WTC11 (cell line): ENCODE data around the gene FOXP1.

Experiments used
- CREB1 ChIP-seq: sonication (generic); formaldehyde crosslinking; IDR thresholded peaks from 2 replicates; pipeline ENCODE4 v1.8.0; 2023; ENCODE audit warnings: mild to moderate bottlenecking, missing genetic modification reagents
- KAT7 ChIP-seq: sonication (generic); formaldehyde crosslinking; IDR thresholded peaks from 2 replicates; pipeline ENCODE4 v1.8.1; 2023; ENCODE audit warnings: missing genetic modification reagents, mild to moderate bottlenecking, borderline replicate concordance
- MXD4 ChIP-seq: fragments of 250-450 bp; sonication (Bioruptor Pico); IDR thresholded peaks from 2 replicates; pipeline ENCODE4 v1.8.0; 2021; ENCODE audit warnings: mild to moderate bottlenecking, moderate library complexity, borderline replicate concordance
- NFE2L1 ChIP-seq: sonication (generic); formaldehyde crosslinking; IDR thresholded peaks from 2 replicates; pipeline ENCODE4 v1.8.1; 2023; ENCODE audit warnings: missing genetic modification reagents
- SOX15 ChIP-seq: fragments of 250-450 bp; sonication (Bioruptor Pico); IDR thresholded peaks from 2 replicates; pipeline ENCODE4 v1.9.0; 2021; ENCODE audit warnings: mild to moderate bottlenecking
- TP53 ChIP-seq: sonication (generic); formaldehyde crosslinking; IDR thresholded peaks from 2 replicates; pipeline ENCODE4 v1.8.1; 2023; ENCODE audit warnings: mild to moderate bottlenecking, missing genetic modification reagents
- ZNF121 ChIP-seq: sonication (generic); formaldehyde crosslinking; IDR thresholded peaks from 2 replicates; pipeline ENCODE4 v1.8.0; 2023; ENCODE audit warnings: missing genetic modification reagents
- ZNF263 ChIP-seq: sonication (generic); formaldehyde crosslinking; IDR thresholded peaks from 2 replicates; pipeline ENCODE4 v1.8.1; 2022; ENCODE audit warnings: low read depth, mild to moderate bottlenecking, moderate library complexity, missing genetic modification reagents
- TF ChIP-seq, protein P1 (sequence below): sonication (generic); formaldehyde crosslinking; IDR thresholded peaks from 2 replicates; pipeline ENCODE4 v1.8.0; 2022; ENCODE audit warnings: mild to moderate bottlenecking, missing genetic modification reagents
- TF ChIP-seq, protein P2 (sequence below): fragments of 200-600 bp; IDR thresholded peaks from 2 replicates; pipeline ENCODE4 v1.8.0; 2022; ENCODE audit warnings: antibody characterized with exemption
- TF ChIP-seq, protein P3 (sequence below): sonication (generic); formaldehyde crosslinking; IDR thresholded peaks from 2 replicates; pipeline ENCODE4 v1.8.1; 2022; ENCODE audit warnings: mild to moderate bottlenecking, missing genetic modification reagents, moderate library complexity, borderline replicate concordance
- TF ChIP-seq, protein P4 (sequence below): sonication (generic); formaldehyde crosslinking; IDR thresholded peaks from 2 replicates; pipeline ENCODE4 v1.8.0; 2022; ENCODE audit warnings: missing genetic modification reagents
- TF ChIP-seq, protein P5 (sequence below): fragments of 250-450 bp; sonication (Bioruptor Pico); conservative IDR thresholded peaks from 2 replicates; pipeline ENCODE4 v1.9.0; 2021; ENCODE audit warnings: mild to moderate bottlenecking

DNA sequence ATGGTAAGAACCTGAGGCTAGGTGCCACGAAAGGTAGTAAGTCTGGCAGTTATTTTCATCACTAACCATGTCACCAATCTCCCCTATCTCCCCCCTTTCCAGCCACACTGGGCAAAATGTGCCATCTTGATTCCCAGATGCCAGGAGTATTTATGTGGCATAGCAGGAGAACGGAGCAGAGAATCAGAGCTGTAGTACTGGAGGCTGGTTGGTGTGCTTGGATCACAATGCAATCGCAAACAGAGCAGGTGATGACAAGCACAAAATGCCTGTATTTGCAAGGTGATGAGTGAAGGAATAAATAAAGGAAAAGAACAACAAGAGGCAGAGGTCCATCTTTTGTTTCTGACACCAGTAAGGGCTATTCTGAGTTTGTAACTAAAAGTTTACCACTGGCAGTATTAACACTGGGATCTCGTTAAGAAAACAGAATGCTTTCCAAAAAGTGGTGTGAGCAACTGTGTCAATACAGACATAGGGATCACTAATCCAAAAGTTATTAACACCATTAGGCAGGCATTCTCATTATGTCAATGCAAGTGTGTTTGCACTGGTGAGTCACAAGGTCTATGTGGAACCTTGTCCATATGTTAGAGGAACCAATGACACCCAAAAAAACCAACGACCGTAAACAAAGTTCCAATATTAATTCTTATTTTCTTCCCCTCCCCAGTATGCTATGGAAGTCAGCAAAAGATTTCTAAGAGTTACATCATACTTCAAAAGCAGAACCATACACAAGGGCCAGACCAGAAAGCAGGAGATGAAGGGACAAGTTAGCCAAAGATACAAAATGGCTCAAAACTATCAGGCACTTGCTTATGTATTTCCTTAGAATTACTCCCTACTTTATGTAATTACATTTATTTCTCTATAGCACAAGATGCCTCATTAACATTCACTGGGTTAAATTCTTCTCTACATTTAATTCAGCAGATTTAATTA, 556.6 kb downstream of the FOXP1 start:
- TF ChIP-seq SOX15 (no peak), CREB1 (CRISPR knock-in tag) (no peak), KAT7 (CRISPR knock-in tag) (no peak), NFE2L1 (CRISPR knock-in tag) (no peak), MXD4 (CRISPR knock-in tag) (no peak), ZNF263 (CRISPR knock-in tag) (no peak), ZNF121 (no peak), TP53 (CRISPR knock-in tag) (no peak)
- TF ChIP-seq, protein P1, sequence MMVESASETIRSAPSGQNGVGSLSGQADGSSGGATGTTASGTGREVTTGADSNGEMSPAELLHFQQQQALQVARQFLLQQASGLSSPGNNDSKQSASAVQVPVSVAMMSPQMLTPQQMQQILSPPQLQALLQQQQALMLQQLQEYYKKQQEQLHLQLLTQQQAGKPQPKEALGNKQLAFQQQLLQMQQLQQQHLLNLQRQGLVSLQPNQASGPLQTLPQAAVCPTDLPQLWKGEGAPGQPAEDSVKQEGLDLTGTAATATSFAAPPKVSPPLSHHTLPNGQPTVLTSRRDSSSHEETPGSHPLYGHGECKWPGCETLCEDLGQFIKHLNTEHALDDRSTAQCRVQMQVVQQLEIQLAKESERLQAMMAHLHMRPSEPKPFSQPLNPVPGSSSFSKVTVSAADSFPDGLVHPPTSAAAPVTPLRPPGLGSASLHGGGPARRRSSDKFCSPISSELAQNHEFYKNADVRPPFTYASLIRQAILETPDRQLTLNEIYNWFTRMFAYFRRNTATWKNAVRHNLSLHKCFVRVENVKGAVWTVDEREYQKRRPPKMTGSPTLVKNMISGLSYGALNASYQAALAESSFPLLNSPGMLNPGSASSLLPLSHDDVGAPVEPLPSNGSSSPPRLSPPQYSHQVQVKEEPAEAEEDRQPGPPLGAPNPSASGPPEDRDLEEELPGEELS (CRISPR knock-in tag), result no peak
- TF ChIP-seq, protein P2, sequence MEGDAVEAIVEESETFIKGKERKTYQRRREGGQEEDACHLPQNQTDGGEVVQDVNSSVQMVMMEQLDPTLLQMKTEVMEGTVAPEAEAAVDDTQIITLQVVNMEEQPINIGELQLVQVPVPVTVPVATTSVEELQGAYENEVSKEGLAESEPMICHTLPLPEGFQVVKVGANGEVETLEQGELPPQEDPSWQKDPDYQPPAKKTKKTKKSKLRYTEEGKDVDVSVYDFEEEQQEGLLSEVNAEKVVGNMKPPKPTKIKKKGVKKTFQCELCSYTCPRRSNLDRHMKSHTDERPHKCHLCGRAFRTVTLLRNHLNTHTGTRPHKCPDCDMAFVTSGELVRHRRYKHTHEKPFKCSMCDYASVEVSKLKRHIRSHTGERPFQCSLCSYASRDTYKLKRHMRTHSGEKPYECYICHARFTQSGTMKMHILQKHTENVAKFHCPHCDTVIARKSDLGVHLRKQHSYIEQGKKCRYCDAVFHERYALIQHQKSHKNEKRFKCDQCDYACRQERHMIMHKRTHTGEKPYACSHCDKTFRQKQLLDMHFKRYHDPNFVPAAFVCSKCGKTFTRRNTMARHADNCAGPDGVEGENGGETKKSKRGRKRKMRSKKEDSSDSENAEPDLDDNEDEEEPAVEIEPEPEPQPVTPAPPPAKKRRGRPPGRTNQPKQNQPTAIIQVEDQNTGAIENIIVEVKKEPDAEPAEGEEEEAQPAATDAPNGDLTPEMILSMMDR, result no peak
- TF ChIP-seq, protein P3, sequence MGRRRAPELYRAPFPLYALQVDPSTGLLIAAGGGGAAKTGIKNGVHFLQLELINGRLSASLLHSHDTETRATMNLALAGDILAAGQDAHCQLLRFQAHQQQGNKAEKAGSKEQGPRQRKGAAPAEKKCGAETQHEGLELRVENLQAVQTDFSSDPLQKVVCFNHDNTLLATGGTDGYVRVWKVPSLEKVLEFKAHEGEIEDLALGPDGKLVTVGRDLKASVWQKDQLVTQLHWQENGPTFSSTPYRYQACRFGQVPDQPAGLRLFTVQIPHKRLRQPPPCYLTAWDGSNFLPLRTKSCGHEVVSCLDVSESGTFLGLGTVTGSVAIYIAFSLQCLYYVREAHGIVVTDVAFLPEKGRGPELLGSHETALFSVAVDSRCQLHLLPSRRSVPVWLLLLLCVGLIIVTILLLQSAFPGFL (CRISPR knock-in tag), result no peak
- TF ChIP-seq, protein P4, sequence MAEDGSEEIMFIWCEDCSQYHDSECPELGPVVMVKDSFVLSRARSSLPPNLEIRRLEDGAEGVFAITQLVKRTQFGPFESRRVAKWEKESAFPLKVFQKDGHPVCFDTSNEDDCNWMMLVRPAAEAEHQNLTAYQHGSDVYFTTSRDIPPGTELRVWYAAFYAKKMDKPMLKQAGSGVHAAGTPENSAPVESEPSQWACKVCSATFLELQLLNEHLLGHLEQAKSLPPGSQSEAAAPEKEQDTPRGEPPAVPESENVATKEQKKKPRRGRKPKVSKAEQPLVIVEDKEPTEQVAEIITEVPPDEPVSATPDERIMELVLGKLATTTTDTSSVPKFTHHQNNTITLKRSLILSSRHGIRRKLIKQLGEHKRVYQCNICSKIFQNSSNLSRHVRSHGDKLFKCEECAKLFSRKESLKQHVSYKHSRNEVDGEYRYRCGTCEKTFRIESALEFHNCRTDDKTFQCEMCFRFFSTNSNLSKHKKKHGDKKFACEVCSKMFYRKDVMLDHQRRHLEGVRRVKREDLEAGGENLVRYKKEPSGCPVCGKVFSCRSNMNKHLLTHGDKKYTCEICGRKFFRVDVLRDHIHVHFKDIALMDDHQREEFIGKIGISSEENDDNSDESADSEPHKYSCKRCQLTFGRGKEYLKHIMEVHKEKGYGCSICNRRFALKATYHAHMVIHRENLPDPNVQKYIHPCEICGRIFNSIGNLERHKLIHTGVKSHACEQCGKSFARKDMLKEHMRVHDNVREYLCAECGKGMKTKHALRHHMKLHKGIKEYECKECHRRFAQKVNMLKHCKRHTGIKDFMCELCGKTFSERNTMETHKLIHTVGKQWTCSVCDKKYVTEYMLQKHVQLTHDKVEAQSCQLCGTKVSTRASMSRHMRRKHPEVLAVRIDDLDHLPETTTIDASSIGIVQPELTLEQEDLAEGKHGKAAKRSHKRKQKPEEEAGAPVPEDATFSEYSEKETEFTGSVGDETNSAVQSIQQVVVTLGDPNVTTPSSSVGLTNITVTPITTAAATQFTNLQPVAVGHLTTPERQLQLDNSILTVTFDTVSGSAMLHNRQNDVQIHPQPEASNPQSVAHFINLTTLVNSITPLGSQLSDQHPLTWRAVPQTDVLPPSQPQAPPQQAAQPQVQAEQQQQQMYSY, result no peak
- TF ChIP-seq, protein P5, sequence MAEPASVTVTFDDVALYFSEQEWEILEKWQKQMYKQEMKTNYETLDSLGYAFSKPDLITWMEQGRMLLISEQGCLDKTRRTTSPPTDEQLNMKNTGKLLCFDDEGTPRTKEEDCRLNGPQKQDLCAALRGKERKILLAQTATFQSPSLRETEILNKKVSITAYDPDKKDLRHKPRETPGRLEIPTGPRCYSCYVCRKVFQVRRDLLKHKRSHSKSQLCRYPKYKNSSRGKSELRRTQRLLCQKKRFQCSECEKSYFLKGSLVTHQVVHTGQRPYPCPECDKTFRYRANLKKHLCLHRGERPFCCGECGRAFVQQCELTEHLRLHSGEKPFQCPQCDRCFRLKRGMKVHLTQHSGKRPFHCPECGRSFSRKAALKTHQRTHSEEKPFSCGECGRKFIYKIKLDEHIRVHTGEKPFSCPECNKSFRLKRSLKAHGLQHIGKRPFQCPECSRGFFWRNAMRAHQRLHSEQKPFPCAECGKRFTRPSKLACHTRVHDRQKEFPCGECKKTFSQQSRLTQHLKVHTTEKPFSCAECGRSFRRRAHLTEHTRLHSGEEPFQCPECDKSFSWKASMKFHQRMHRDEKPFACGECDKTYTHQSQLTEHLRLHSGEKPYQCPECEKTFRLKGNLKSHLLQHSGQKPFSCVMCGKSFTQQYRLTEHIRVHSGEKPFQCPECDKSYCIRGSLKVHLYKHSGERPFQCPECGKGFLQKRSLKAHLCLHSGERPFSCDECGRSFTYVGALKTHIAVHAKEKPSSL (CRISPR knock-in tag), result no peak
